CD4-positive, alpha-beta T cell treated with Interleukin-10 for 1 hour (primary cell): ENCODE data around the gene TBX22.
"Not testable (repeated sequence)": the region's sequence is repeated elsewhere in the genome, so short reads cannot be mapped to it uniquely, and the experiment has no call there.

Source experiments
- DNase-seq: peaks from one replicate; pipeline ENCODE4 v3.0.0-alpha.2; 2020

Gene TBX22, protein sequence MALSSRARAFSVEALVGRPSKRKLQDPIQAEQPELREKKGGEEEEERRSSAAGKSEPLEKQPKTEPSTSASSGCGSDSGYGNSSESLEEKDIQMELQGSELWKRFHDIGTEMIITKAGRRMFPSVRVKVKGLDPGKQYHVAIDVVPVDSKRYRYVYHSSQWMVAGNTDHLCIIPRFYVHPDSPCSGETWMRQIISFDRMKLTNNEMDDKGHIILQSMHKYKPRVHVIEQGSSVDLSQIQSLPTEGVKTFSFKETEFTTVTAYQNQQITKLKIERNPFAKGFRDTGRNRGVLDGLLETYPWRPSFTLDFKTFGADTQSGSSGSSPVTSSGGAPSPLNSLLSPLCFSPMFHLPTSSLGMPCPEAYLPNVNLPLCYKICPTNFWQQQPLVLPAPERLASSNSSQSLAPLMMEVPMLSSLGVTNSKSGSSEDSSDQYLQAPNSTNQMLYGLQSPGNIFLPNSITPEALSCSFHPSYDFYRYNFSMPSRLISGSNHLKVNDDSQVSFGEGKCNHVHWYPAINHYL

DNA sequence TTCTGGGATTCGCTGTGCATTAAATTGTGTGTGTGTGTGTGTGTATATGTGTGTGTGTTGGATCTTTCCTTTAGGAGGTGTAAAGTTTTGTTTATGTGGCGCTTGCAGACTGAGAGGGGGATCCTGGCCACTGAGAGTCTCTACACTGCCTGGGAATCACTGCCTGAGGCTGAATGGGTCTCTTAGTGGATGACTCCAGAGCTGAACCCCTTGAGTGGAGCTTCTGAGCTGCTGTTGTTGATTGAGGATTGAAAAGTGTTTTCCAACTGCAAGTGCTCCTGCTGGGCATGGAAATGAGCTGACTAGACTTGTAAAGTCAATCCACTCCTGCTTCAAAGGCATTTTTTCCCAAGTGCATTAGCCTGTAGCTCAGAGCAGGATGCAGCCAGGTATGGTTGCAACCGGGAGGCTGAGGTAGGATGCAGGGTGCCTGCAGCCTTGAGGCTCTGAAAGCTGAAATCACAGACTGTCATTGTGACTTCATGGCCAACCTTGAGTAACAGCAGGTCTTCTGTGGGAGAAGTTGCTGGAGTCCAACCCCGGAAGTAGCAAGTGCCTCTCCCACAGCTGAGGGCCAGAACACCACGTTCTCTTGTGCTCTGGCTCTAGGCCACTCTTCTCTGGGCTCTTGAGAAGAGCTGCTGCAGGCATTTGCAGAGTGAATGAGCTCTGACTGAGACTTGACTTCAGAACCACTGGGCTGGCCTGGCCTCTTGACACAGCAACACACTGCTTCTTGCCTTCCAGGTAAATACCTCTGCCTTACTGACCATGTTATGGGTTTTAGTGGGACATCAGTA is at the start of gene TBX22:
Gene TBX22 (plus strand): TSS at position 613 of the 800 bp plus-strand sequence. CDS start 7,517 bp downstream, outside the sequence.
- DNase-seq, result no peak

DNA sequence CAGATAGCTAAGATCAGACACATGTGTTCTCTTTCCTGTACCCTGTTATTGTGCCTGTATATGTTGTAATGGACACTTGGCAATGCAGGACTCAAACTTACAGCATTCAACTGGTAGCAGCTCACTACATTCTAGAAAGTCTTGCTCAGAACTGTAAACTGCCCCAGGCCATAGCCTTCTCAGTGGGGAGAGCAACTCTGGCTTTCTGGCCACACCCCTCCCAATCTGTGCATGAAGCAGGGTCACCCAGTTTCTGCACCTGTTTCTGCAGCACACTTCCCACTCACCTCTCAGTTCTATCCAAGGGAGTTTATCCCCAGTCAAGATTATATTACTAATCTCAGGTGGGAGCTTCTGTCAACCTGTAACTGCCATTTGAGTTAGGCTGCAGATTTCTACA is 38.9 kb upstream of the TBX22 start:
- no peak for DNase-seq

DNA sequence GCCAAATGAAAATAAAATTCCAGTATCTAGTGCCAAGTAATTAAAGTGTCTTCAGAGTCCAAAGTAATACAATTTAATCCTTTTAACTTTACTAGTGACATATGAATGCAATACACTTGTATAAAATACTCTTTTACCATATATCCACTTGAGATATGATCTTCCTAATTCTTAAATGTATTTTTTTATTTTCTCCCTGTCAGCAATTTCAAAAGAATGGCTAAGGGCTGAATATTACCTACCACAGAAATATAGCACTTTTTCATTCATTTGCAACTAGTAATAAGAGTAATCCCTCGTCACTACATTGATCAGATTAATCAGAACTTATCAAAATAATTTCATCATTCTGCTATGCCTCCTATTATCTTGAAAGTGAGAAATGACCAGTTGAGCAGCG is 10.1 kb upstream of the TBX22 start:
- DNase-seq, result no peak

DNA sequence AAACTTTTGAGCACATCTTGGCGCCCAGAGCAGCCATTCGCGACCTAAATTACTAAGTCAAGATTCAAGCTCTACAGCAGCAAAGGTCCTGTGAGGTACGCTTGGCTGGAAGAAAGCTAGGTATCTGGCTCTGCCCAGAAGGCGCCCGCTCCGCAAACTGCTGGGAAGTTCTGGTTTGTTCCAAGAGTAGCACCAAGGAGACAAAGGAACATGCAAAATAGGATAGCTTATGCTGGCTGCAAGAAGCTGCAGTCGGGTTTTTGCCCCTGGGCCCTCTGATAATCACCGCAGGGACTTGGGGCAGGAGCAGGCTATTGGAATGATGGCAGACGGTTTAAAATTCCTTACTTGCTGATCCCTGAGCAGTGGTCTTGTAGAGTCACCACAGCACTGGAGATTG is 3.0 kb upstream of the TBX22 start:
- DNase-seq, result no peak

DNA sequence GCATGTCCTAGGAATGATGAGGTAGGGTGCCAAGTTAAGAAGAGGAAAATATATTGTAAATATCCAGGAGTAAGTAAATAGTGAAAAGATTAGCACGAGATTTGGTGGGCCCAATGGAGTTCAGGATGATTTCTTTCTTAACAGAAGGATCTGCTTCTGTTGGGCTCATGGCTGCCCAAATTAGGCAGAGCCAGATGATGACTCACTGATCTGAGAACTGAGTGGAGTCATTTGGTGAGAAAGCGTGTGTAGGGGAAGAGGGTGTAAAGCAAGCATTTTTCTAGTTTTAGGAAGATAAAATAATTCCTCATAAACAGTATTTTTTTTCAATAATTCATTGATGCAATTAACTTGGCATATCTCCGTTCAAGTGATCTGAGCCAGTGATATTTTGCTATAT is 1.6 kb downstream of the TBX22 start:
- no peak for DNase-seq

DNA sequence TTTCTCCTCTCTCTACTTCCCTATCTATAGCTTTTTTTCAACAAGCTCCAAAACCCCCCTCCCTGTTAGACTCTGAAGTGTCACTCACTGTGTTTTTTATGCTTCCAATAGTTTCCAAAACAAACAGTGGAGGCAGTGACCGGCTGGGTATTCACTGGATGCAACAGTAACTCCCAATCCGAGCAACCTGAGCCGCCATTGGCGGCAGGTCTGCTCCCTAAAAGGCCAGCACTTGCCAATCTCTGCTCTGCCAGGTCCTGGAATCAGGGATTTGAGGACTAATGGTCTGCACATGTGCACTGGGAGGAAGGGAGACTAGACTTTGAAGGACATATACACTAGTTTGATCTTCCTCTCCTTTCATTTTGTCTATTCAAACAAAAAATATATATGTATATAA is 7.1 kb downstream of the TBX22 start:
- no peak for DNase-seq

DNA sequence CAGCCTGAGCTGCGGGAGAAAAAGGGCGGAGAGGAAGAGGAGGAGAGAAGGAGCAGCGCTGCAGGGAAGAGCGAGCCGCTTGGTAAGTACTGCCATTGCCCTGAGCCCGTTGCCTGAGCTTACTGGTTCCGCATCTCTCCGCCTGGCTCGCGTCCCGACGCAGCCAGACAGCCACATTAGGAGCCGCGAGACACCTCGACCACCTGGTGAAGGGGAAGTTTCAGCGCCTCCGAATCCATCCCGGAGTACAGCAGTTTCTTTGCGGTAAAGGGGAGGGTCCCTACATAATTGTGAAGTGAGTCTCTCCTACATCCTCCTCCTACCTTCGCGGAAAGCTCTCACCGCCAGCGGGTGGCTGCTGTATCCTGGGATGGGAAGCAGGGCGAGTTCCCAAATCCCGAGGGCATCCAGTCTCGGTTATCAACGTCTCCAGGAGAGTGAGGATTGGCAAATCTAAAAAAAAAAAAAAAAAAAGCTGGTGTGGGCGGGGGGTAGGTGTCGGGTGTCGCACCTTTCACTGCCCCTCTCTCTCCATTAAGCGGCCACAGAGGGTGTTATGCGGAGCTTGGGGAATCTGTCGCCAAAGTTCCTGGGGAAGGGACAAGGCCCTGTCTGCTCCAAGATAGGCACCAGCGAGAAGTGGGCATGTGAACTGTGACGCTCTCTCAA is 7.9 kb downstream of the TBX22 start:
- DNase-seq, result no peak

DNA sequence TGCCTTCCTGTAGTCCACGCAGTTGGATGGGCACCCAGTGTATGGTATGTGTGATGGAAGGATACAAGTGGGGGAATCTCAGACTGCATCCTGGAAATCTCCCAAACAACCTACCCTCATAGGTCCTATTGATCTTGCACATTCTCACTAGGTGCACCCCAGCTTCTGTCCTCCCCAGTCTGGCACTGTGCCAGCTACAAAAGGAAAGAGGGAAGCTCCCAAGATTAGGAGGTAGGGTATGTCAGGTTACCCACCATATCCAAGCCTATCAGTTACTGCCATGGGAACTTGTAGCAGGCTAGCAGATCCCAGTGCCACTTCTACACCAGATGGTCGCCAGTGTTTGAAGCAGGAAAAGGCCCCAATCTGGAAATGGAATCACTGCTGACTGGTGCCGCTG is 11.6 kb downstream of the TBX22 start:
- no peak for DNase-seq

DNA sequence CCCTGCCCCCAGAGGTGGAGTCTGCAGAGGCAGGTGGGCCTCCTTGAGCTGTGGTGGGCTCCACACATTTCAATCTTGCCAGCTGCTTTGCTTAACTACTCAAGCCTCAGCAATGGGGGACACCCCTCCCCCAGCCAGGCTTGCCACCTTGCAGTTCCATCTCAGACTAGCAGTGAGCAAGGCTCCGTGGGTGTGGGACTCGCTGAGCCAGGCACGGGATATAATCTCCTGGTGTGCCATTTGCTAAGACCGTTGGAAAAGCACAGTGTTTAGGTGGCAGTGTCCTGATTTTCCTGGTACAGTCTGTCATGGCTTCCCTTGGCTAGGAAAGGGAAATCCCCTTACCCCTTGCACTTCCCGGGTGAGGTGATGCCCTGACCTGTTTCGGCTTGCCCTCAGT is 51.6 kb downstream of the TBX22 start:
- DNase-seq, result not testable (repeated sequence)

DNA sequence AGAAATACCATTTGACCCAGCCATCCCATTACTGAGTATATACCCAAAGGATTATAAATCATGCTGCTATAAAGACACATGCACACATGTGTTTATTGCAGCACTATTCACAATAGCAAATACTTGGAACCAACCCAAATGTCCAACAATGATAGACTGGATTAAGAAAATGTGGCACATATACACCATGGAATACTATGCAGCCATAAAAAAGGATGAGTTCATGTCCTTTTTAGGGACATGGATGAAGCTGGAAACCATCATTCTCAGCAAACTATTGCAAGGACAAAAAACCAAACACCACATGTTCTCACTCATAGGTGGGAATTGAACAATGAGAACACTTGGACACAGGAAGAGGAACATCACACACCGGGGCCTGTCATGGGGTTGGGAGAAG is 61.1 kb downstream of the TBX22 start:
- not testable (repeated sequence) for DNase-seq
